ENCODE measurements around the gene AAK1.

DNA sequence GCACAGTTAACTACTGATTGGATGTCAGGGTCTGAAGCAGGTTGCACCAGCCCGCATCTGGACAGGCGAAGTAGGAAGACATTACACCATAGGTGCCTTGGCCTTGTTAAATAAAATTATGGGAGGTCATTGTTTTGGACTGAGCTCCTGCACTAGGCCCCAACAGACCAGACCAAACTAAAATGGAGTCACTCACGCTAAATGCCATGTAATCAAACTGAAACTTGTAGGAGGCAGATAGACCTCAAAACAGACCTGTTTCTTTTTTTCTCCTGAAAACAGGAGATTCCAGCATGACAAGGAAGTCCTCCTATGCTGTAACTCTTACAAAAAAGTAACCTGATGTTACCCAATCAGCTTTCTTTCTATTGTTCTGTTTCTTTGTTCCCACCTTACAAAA is 190.9 kb downstream of the AAK1 start:
- TF ChIP-seq, protein P1, sequence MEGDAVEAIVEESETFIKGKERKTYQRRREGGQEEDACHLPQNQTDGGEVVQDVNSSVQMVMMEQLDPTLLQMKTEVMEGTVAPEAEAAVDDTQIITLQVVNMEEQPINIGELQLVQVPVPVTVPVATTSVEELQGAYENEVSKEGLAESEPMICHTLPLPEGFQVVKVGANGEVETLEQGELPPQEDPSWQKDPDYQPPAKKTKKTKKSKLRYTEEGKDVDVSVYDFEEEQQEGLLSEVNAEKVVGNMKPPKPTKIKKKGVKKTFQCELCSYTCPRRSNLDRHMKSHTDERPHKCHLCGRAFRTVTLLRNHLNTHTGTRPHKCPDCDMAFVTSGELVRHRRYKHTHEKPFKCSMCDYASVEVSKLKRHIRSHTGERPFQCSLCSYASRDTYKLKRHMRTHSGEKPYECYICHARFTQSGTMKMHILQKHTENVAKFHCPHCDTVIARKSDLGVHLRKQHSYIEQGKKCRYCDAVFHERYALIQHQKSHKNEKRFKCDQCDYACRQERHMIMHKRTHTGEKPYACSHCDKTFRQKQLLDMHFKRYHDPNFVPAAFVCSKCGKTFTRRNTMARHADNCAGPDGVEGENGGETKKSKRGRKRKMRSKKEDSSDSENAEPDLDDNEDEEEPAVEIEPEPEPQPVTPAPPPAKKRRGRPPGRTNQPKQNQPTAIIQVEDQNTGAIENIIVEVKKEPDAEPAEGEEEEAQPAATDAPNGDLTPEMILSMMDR (IDR thresholded peaks at IDR 0.05), result no peak
- no peak for TF ChIP-seq POLR2AphosphoS5 (IDR thresholded peaks at IDR 0.05)
- no peak for TF ChIP-seq POLR2A (IDR thresholded peaks at IDR 0.05)
- TF ChIP-seq EP300 (IDR thresholded peaks at IDR 0.05), result no peak
